ELR (cell line): Measurements from ENCODE around the gene CDH13.

ENCODE experiments used
- DNase-seq: peaks from one replicate; pipeline ENCODE4 v3.0.0-alpha.2; 2015; ENCODE audit warnings: low read depth

Gene CDH13

GRCh38 chr16:82954224-82954929, 327.6 kb downstream of the CDH13 start:
- peak; percentile 9 for DNase-seq

- DNase-seq, result no peak
These were observed 329.1 kb downstream of the CDH13 start for GRCh38 chr16:82955741-82956348.

- no peak for DNase-seq
These were observed 330.4 kb downstream of the CDH13 start for GRCh38 chr16:82957212-82957611.

- no peak for DNase-seq
These were observed 334.1 kb downstream of the CDH13 start for GRCh38 chr16:82960918-82961317.

GRCh38 chr16:82963653-82964052, 336.9 kb downstream of the CDH13 start:
- no peak for DNase-seq

GRCh38 chr16:82965808-82966207, 339.0 kb downstream of the CDH13 start:
- DNase-seq, result no peak

- no peak for DNase-seq
These were observed 340.7 kb downstream of the CDH13 start for GRCh38 chr16:82967424-82967823.

- no peak for DNase-seq
These were observed 344.4 kb downstream of the CDH13 start for GRCh38 chr16:82971126-82971525.

DNA sequence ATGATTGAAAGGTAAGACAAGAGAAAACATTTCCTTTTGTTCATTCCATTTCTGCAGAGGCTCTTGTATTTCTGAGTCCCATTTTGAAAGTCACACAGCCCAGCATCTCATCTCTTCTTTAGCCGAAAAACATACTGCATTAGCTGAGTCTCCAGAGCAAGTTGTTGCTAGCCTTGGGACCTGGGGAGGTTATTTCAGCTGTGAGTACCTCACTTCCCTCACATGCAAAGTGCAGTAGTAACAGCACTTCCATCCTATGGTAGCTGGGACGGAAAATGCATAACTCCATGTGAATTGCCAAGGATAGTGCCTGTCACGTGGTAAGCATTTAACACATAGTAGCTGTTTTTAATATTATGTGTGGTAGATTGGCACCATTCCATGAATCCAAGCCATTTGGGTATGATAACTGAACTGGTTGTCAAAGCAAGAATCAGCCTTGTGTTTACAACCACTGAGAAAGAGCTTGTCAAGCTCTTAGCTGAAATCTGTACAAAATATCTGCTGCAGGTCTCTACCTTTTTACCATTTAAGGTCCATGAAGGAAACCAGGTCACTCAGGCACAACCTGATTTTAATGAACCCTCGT, 345.7 kb downstream of the CDH13 start:
- no peak for DNase-seq

- DNase-seq, result no peak
These were observed 352.8 kb downstream of the CDH13 start for GRCh38 chr16:82979406-82980111.

DNA sequence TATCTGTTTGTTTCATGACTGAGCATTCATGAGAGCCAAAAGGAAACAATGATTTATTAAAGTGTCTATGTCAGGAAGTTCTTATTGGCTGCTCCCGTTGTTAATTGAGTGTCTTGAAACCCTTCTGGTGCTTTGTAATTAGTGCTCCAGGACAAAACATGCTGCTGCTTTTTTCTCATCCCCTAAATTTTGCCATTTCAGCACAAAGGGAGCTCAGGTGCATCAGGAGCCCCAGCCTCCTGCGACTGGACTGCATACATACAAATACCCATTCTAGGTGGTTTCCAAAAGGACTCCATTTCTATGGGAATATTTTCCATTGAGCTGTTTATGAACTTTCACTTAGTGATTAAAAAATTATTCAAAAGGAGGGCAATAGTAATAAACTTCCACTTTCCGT, 354.0 kb downstream of the CDH13 start:
- no peak for DNase-seq

DNA sequence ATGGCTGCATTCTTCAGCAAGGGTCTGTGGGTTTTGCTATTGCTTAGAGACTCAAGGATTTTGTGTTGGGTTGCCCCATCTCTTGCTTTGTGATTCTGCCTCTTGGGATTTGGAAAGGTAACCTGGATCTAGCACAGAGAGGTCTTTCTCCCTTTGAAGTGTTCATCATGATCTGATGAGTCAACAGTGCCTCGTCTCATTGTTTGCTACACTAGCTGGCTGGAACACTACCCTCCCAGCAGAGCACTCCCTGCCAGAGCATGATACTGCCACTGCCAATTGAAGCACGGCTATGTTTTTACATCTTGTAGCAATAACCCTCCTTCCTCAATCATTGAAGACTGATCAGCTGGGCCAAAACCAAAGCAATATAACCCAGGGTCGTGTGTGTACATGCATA, 361.0 kb downstream of the CDH13 start:
- peak; percentile 16 for DNase-seq

- DNase-seq, result peak; percentile 57
These were observed 363.4 kb downstream of the CDH13 start for GRCh38 chr16:82990155-82990554.

DNA sequence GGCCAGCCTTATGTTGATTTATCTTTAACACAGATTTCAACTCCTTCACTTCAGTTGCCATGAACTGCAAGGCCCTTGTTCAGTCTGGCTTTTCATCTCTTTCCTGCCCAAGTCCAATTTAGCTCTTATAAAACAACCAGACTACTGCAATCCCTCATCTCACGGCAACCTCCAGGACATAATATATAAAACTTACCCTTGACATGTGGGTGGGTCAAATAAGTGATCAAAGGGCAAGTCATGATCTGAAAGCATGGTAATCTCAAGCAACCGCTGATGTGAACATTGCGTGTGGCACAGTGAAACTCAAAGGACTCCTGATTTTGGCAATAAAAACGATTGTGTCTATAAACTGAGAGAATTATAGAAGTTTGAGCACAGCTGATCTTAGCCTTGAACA, 364.6 kb downstream of the CDH13 start:
- no peak for DNase-seq

GRCh38 chr16:82991966-82992675, 365.4 kb downstream of the CDH13 start:
- DNase-seq, result no peak

GRCh38 chr16:82992786-82993185, 366.0 kb downstream of the CDH13 start:
- DNase-seq, result no peak

- DNase-seq, result no peak
These were observed 366.6 kb downstream of the CDH13 start for GRCh38 chr16:82993415-82993814.

GRCh38 chr16:82993926-82994325, 367.2 kb downstream of the CDH13 start:
- no peak for DNase-seq

DNA sequence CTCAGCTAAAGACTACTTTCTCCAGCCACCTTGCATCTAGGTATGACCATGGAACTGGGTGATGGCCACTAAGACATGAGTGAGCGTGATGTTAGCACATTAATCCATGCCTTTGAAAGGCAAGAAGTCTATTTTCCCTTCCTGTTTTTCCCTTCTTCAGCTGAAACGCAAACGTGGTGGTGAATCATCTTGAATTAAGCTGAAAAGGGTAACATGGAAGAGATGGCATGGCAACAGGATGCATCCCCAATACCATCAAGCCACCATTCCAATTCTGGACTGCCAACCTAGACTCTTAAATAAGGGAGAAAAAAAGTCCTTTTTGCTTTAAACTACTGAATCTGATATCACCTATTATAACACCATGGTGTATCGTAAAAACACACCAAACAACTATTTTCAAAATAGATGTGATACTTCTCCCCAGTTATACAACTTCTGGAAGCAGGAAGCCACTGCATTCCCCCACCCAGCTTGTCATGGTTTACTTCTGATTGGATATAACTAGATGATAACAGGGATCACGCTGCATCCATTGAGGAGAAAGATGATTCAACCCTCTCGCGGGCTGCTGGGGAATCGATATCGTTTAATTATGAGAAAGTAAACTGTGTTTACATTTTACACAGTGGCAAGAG, 368.6 kb downstream of the CDH13 start:
- DNase-seq, result peak; percentile 17

GRCh38 chr16:82995924-82996441, 369.2 kb downstream of the CDH13 start:
- peak; percentile 82 for DNase-seq

DNA sequence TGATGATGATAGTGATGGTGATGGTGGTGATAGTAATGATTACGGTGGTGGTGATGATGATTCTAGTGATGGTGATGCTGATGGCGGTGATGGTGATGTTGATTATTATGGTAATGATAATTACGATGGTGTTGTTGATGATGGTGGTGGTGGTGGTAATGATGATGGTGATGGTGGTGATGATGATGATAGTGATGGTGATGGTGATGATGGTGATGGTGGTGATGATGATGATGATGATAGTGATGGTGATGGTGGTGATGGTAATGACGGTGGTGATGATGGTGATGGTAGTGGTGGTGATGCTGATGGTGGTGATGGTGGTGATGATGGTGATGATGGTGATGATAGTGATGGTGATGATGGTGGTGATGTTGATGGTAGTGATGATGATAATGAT, 370.0 kb downstream of the CDH13 start:
- DNase-seq, result no peak

GRCh38 chr16:82999711-83000110, 372.9 kb downstream of the CDH13 start:
- no peak for DNase-seq
